Uterus (tissue), 2 donors: ENCODE measurements around the gene MAD1L1.

ENCODE experiments used
- CTCF ChIP-seq, 4 experiments: fragments of 200-600 bp in 2 of 4; fragments of 450-650 bp in 2 of 4; sonication (generic) in 2 of 4; IDR thresholded peaks; one replicate each; pipeline ENCODE4 v1.5.1; 2016 to 2019; ENCODE audit warnings: antibody characterized with exemption in 4 of 4, mild to moderate bottlenecking in 2 of 4, moderate library complexity in 1 of 4
- POLR2A ChIP-seq, 2 donors: fragments of 450-650 bp; IDR thresholded peaks; one replicate each; pipeline ENCODE4 v1.6.1; 2016; ENCODE audit warnings: antibody characterized with exemption in 2 of 2, mild to moderate bottlenecking in 1 of 2, moderate library complexity in 1 of 2

GRCh38 chr7:1944619-1945210 is 288.0 kb downstream of the MAD1L1 start:
- TF ChIP-seq CTCF (IDR thresholded peaks at IDR 0.05) (no peak), POLR2A (IDR thresholded peaks at IDR 0.05) (no peak)
